SH-SY5Y (cell line): ENCODE data around the gene RAB6A.

Experiments used
- GATA2 ChIP-seq: IDR thresholded peaks from 2 replicates; pipeline ENCODE4 v1.6.1; 2011; ENCODE audit warnings: mild to moderate bottlenecking, low read depth, low read length
- GATA3 ChIP-seq: IDR thresholded peaks from 2 replicates; pipeline ENCODE4 v1.6.1; 2011; ENCODE audit warnings: low read depth, mild to moderate bottlenecking, low read length, moderate library complexity

The RAB6A gene

DNA sequence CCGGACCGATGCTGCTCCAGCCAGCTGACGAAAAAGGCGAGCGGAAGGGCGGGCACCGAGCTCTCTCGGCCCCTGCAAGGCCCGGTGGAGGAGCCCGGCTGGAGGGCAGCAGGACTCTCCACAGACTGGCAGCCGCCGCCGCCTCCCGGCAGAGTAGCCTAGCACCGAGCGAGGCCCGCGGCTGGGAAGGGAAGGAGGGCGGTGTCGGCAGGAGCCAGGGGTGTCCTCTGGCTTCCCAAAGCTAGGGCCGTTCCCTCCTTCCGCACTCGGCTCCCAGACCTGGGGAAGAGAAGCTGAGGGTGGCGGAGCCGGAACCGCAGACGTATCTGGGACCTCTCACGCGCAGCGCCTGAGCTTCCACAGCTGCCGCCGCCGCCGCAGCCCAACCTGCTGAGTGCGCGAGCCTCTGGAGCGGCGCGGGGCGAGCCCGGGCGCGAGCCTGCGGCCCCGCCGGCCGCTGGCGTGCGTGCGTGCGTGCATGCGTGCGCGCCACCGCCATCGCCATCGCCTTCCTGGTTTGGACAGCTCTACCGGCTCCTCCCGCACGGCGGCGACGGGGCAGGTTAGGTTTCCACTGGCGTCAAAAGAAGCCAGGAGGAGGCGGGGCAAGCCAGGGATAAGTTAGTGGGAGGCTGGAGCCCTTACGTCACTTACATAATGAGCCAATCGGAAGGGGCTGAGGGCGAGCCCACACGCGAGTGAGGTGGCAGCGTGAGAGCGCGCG is at the start of gene RAB6A:
Gene RAB6A (minus strand): TSS at position 396 of the 724 bp plus-strand sequence. CDS start 439 bp downstream, outside the sequence.
- TF ChIP-seq GATA3 (no peak), GATA2 (no peak)

DNA sequence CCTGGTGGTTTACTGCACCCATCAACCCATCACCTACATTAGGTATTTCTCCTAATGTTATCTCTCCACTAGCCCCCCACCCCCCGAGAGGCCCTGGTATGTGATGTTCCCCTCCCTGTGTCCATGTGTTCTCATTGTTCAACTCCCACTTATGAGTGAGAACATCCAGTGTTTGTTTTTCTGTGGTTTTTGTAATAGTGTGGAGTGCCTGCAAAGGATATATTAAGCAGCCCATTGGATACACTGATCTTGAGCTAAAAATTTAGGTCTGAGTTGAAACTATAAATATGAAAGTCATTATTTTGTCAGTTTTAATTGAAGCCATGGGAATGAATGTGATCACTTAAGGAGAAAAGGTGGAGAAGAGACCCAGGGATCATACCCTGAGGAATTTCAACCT is 49.8 kb upstream of the RAB6A start:
- no peak for TF ChIP-seq GATA2
- no peak for TF ChIP-seq GATA3

DNA sequence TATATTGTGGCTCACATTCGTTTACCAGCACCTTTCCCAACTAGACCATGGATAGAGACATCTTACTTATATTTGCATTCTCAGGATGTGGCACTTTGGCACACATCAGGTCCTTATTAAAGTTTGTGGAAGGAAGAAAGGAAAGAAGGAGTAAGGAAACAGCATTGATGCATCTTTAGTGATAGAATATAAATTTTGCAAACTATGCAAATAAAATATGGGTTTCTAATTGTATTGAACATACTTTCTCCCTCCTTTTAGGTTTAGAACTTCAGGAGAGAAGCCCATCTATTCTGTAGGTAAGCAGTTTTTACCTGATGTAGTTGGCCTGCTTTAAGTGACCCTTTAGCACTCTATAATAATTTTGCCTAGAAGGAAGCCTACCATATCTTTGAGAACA is 47.2 kb upstream of the RAB6A start:
- TF ChIP-seq GATA3, result no peak
- no peak for TF ChIP-seq GATA2

DNA sequence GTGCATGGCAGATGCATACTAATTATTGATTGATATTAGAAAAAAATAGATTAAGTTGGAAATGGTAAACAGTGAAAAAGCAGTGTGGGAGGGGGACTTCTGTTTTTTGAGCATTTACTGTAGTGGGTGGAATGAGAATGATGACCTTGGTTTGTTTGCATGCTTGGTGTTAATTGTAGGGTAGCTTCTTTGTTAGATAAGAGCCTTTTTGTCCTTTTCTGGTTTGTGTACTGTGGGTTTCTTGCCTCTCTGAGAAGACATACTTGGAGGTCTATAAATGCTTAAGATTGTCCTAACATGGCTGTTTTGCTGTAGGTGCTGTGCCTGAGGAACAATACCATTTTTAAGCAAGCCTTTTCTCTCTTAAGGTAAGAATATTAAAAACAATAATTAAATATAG is 43.8 kb upstream of the RAB6A start:
- TF ChIP-seq GATA3, result no peak
- no peak for TF ChIP-seq GATA2

DNA sequence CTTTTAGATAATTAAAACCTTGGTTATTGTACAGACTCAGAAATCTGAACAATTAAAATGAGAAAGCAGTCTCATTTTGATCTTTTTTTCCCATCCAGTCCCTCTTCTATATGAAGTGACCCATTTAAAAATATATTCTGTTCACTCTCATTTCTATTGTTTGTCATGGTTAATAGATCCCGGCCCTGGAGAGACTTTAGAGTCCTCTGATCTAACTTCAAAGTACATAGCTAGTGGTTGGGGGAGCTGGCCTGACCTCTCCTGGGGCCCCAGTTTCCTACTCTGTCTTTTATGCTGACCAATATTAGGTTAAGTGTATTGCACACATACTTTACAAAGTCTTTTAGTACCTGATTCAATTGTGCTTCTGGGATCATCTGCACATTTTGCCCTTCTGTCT is 40.3 kb upstream of the RAB6A start:
- TF ChIP-seq GATA3 (no peak), GATA2 (no peak)

DNA sequence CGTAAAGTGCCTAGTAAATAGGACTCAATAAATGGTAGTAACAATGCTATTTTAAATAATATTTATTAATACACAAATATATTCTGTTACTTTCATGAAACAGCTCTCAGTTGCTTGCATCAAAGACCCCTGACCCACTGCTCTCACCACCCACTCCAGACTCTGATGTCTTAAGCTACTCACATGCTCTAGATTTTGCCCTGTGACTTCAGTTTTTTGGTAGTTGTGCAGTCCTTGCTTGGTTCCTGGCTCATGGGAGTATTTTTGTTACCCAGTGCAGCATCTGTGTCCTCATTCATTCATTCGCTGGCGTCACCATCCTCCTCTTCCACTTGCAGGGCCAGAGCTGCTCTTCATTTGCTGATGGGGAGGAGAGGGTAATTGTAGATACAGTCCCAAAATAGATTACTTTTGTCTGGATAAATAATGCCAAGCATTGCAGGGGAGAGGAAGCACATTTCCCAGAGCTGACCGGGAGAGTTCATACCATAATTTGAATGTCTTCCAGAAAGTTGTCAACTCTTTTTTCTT is 39.5 kb upstream of the RAB6A start:
- TF ChIP-seq GATA3 (no peak), GATA2 (no peak)

DNA sequence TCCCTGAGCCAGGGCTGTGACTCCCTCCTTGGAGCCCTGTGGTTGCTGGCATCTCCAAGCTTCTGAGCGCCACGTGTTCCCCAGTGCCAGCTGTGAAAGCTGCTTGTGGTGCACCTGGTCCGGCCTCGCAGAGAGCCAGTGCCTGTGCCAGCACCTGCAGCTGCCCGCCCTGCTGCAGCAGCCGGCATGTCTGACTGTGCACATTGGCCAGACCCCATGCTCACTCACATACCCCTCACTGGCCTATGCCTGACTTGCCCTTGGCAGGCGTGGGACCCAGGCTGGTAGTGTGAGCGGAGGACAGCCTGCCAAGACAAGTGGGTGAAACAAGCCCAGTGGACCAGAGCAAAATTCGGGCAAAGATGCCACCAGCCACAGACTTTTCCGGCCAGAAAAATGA is 36.6 kb upstream of the RAB6A start:
- TF ChIP-seq GATA3 (no peak), GATA2 (no peak)

DNA sequence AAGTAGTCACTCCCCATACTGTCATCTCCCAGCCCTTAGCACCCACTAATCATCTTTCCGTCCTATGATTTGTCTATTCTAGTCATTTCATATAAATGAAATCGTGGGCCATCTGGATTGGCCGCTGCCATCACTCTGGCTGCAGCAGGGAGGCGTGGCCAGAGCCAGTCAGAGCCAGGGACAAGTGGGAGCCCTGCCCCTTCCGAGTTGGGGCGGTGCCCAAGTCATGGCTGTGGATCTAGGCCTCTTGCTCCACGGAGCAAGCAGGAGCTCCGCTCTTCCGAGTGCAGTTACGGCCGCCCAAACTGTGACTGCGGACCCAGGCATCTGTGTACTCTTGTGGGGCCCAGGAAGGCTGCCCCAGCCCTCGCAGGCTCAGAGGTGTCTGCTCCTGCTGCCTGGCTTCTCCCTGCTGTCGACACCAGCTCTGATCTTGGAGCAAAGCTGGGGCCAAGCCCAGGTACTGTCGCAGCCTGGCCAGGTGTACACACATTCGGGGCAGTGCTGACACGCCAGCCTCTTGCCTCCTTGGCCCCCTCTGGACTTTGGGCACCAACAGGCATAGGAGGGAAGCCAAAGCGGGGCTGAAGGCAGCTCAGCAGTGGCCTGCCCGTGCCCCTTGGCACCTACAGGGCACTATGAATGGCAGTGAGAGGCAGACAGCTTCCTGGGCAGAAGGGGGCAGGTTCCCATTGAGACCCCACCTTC is 35.2 kb upstream of the RAB6A start:
- no peak for TF ChIP-seq GATA2
- TF ChIP-seq GATA3, result no peak

DNA sequence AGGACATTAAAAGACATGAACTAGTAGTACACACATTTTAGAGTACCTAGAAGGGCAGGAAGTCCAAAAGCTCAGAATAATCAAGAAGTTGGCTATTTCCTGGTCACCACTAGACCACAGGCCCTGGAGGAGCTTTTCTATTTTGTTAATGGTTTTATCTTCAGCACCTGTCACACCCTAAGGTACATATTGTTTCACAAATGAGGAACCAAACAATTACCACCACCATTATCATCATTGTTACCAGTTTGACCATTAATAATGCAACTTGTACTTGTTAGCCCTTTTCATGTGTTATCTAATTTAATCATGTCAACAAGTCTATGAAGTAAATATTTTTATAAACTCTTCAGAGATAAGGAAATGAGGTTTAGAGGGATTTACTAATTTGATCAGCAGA is 31.7 kb upstream of the RAB6A start:
- TF ChIP-seq GATA2, result no peak
- no peak for TF ChIP-seq GATA3

DNA sequence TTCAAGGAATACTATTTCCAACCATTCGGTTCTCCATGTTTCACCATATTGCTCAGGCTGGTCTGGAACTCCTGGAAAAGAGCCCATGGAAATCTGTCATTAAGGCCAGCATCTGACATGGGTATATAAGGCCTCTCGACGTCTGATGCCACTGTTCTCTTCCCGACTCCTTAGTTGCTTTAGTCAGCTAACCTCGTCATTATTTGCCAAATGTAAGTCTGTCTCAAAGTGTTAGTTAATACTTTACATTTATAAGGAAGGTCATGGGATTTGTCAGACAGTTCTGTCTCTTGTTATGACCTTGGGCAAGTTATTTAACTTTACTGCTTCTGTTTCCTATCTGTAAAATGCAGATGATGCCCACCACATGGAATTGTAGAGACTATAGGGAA is 28.4 kb upstream of the RAB6A start:
- TF ChIP-seq GATA2 (no peak), GATA3 (no peak)

DNA sequence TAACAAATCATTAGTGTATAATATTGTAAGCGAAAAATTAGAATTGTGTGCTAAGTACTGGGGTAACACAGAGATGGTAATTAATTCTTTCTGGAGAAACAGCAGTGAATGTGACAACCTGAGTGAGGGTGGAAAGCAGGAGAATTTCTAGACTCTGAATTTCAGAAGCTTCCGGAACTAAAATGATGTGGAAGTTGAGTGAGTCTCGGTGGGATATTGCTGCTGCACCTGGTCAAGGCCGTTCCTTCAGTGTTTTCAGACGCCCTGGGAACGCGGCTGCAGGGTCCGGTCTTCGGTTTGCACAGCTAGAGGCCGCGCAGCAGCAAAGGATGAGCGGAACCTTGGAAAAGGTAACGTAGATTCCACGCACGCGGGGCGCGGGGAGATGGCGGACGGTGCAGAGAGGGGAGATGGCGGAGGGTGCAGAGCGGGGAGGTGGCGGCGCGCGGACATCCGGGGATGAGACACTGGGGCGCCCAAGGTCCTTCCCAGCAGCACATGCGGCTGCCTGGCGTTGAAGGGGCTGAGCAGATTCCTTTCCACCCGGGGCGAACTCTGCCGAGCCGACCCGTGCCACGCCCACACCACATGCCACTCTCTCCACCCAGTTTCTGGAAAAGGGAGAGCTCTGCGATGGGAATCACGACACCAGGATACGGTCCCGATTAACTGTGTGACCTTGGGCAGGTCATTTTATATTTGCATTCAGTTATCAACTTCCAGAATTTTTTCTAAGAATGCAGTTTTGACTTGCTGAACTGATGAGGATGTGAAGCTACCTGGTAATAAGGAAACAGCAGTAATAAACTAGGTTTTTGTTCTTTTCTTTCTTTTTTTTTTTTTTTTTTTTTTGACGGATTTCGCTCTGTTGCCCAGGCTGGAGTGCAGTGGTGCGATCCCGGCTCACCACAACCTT is 27.0 kb upstream of the RAB6A start, which contains the start of gene MRPL48:
Gene MRPL48 (plus strand): TSS at position 232 of the 916 bp plus-strand sequence. CDS start 98 bp downstream, at position 330.
- TF ChIP-seq GATA3 (no peak), GATA2 (no peak)

DNA sequence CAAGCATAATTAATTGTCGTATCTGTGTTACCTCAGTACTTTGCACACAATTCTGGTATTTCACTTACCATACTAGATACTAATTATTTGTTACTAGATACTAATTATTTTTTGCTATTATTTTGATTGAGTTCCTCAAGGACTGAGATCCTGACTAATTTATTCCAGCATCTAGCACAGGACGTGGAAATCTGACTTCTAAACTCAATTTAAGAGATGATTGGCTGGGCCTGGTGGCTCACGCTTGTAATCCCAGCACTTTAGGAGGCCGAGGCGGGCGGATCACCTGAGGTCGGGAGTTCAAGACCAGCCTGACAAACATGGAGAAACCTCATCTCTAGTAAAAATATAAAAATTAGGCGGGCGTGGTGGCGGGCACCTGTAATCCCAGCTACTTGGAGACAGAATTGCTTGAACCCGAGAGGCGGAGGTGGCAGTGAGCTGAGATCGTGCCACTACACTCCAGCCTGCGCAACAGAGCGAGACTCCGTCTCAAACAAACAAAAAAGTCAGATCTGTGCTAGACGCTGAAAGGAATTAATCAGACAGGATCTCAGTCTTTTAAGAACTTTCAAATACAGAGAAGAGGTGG is 26.3 kb upstream of the RAB6A start:
- TF ChIP-seq GATA3 (no peak), GATA2 (no peak)

DNA sequence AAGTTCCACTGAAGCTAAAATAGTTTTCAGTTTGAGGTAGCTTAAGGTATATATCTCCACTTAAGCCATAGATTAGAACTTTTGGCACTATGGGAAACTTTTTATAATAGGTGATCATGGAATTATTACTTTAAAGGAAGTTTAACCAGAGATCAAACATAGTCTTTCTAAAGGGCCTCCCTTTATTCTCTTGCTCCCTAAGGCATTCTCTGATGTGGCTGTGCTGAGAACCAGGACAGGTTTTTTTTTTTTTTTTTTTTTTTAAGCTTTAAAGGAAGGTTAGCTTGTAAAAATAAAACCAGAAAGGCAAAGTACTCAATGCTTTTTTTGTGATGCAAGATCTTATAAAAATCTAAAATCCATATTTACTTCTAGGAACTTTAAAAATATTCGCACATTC is 23.9 kb upstream of the RAB6A start:
- TF ChIP-seq GATA2 (no peak), GATA3 (no peak)

DNA sequence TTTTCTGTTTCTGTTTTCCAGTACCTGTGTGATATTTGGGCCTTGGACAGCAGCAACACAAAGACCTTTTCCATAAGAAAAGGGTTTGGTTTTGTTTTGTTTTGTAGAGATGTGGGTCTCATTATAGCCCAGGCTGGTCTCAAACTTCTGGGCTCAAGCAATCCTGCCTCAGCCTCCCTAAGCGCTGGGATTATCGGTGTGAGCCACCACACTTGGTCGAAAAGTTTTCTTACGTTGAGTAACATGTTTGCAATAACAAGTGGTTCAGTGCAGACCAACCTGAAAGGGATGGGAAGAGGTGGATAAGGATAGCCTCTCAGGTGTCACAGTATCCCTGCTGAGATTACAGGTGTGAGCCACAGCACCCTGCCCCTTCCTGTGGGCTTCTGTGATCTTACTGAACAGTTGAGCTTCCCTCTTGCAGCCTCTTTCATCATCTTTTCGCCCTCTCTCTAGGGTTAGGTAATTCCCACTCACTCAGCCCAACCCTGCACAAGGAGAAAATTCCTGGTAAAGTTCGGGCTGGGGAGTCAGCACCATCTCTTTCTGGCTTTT is 23.3 kb upstream of the RAB6A start:
- TF ChIP-seq GATA2 (no peak), GATA3 (no peak)
